22Rv1 (cell line): ENCODE data around the gene MBOAT2.

ENCODE experiments used
- ZFX ChIP-seq: fragments of 450-650 bp; IDR thresholded peaks from 2 replicates; pipeline ENCODE4 v1.6.1; 2017; ENCODE audit warnings: antibody characterized with exemption, borderline replicate concordance
- TF ChIP-seq, protein P1 (sequence below): fragments of 450-650 bp; IDR thresholded peaks from 2 replicates; pipeline ENCODE4 v1.5.1; 2017; ENCODE audit warnings: mild to moderate bottlenecking

DNA sequence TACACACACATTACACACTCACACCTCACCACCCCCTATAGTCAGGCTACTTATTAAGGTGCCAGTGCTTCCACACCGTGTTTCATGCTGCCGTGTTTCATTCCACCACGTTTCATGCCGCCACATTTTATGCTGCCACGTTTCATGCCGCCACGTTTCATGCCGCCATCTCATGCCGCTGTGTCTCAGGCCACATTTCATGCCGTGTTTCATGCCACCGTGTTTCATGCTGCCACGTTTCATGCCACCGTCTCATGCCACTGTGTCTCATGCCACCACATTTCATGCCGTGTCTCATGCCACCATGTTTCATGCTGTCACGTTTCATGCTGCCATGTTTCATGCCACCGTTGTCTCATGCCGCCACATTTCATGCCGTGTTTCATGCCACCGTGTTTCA lies 65.1 kb downstream of the MBOAT2 start:
- TF ChIP-seq, protein P1, sequence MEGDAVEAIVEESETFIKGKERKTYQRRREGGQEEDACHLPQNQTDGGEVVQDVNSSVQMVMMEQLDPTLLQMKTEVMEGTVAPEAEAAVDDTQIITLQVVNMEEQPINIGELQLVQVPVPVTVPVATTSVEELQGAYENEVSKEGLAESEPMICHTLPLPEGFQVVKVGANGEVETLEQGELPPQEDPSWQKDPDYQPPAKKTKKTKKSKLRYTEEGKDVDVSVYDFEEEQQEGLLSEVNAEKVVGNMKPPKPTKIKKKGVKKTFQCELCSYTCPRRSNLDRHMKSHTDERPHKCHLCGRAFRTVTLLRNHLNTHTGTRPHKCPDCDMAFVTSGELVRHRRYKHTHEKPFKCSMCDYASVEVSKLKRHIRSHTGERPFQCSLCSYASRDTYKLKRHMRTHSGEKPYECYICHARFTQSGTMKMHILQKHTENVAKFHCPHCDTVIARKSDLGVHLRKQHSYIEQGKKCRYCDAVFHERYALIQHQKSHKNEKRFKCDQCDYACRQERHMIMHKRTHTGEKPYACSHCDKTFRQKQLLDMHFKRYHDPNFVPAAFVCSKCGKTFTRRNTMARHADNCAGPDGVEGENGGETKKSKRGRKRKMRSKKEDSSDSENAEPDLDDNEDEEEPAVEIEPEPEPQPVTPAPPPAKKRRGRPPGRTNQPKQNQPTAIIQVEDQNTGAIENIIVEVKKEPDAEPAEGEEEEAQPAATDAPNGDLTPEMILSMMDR = no peak
- no peak for TF ChIP-seq ZFX
